ENCODE measurements around the gene CEMIP.

DNA sequence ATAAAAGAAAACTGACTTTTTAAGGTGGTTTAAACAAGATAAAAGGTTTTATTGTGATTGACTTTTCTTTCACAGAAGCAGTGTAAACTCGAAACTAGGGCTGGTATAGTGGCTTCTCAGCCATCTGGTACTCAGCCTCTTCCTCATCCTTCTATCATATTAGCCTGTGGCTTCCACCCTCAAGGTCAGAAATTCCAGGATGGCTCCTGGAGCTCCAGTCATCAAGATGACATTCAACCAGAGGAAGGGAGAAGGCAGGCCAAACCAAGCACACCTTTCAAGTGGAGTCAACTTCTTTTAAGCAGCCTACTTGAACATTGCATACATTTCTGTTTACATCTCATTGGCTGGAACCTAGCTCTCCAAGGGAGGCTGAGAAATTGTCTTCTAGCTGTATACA is 211.8 kb downstream of the CEMIP start:
- no peak for TF ChIP-seq L3MBTL2 (conservative IDR thresholded peaks at IDR 0.05)
- TF ChIP-seq ARNT (IDR thresholded peaks at IDR 0.05), result no peak
- TF ChIP-seq FOXM1 (IDR thresholded peaks at IDR 0.05; ENCODE audit: borderline replicate concordance), result no peak
- TF ChIP-seq, protein P1, sequence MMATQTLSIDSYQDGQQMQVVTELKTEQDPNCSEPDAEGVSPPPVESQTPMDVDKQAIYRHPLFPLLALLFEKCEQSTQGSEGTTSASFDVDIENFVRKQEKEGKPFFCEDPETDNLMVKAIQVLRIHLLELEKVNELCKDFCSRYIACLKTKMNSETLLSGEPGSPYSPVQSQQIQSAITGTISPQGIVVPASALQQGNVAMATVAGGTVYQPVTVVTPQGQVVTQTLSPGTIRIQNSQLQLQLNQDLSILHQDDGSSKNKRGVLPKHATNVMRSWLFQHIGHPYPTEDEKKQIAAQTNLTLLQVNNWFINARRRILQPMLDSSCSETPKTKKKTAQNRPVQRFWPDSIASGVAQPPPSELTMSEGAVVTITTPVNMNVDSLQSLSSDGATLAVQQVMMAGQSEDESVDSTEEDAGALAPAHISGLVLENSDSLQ (IDR thresholded peaks at IDR 0.05), result no peak
